HG02642 (cell line): ENCODE data around the gene EIF4ENIF1.
A peak's percentile ranks its signal among the peaks of the same experiment; 100 is the strongest.
"Not testable (repeated sequence)": the region's sequence is repeated elsewhere in the genome, so short reads cannot be mapped to it uniquely, and the experiment has no call there.

Experiments
- ATAC-seq: cut with Tn5 transposase; IDR thresholded peaks from one replicate; pipeline ENCODE4 v1.9.1; 2021; ENCODE audit warnings: mild to moderate bottlenecking; ENCODE audit not compliant: unreplicated experiment, poor library complexity

Gene EIF4ENIF1

GRCh38 chr22:31489632-31490495 is at the start of gene EIF4ENIF1:
Gene EIF4ENIF1, minus strand, starts transcription at chr22:31489842. Its CDS starts 1,124 bp downstream, at chr22:31488718.
- ATAC-seq = peak; percentile 53

GRCh38 chr22:31538815-31539214 is 49.2 kb upstream of the EIF4ENIF1 start:
- ATAC-seq = no peak

DNA sequence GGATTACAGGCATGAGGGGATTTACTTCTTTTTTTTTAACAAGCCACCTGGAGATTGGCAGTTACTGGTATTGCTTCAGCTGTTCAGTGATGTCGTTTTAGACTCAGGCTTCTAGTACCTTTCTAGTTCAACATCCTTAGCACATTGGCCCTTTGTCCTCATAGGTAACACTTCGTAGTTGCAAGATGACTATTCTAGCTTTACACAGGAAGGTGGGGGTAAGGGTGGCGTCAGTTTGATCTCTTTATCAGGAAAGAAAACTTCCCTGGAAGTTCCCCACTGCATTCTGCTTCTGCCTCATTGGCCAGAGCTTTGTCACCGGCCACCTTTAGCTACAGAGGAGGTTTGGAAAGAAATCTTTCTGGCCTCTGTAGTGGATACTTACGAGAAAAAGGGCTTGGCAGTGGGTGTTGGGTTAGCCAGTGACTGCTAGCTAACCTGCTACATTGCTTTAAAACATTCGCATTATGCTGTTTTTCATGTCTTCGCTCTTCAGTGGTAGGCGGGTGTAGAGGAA is 47.4 kb upstream of the EIF4ENIF1 start:
- peak; percentile 63 for ATAC-seq

- no peak for ATAC-seq
Measured at GRCh38 chr22:31533374-31533773, 43.7 kb upstream of the EIF4ENIF1 start.

GRCh38 chr22:31532060-31532459 is 42.4 kb upstream of the EIF4ENIF1 start:
- no peak for ATAC-seq

- ATAC-seq = no peak
Measured at GRCh38 chr22:31530823-31531195, 41.2 kb upstream of the EIF4ENIF1 start.

- no peak for ATAC-seq
Measured at GRCh38 chr22:31526270-31526669, 36.6 kb upstream of the EIF4ENIF1 start.

DNA sequence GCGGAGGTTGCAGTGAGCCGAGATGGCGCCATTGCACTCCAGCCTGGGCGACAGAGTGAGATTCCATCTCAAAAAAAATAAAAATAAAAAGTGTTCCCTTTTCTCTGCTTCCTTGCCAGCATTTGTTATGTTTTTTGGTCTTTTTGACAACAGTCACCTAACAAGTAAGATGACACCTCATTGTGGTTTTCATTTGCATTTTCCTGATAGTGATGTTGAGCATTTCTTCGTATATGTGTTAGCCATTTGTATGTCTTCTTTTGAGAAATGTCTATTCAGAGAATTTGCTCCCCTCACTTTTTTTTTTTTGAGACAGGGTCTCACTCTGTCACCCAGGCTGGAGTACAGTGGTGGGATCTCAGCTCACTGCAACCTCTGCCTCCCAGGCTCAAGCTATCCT is 34.5 kb upstream of the EIF4ENIF1 start:
- ATAC-seq = not testable (repeated sequence)

GRCh38 chr22:31520051-31520450 is 30.4 kb upstream of the EIF4ENIF1 start:
- ATAC-seq = no peak

DNA sequence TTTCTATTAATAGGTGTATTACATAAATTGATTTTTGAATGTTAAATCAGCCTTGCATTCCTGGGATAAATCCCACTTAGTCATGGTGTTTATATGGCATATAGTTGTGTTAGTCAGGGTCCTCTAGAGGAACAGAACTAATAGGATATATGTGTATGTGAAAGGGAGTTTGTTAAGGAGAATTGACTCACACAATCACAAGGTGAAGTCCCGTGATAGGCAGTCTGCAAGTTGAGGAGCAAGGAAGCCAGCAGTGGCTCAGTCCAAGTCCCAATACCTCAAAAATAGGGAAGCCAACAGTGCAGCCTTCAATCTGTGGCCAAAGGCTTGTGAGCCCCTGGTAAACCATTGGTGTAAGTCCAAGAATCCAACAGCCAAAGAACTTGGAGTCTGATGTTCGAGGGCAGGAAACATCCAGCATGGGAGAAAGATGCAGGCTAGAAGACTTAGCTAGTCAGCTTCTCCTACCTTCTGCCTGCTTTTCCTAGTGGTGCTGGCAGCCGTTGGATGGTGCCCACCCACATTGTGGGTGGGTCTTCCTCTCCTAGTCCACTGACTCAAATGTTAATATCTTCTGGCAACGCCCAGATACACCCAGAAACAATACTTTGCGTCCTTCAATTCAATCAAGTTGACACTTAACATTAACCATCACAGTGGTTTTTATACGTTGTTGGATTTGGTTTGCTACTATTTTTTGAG is 19.6 kb upstream of the EIF4ENIF1 start:
- ATAC-seq = no peak

- ATAC-seq = no peak
Measured at GRCh38 chr22:31508536-31508935, 18.9 kb upstream of the EIF4ENIF1 start.

GRCh38 chr22:31507517-31507916 is 17.9 kb upstream of the EIF4ENIF1 start:
- ATAC-seq = not testable (repeated sequence)

DNA sequence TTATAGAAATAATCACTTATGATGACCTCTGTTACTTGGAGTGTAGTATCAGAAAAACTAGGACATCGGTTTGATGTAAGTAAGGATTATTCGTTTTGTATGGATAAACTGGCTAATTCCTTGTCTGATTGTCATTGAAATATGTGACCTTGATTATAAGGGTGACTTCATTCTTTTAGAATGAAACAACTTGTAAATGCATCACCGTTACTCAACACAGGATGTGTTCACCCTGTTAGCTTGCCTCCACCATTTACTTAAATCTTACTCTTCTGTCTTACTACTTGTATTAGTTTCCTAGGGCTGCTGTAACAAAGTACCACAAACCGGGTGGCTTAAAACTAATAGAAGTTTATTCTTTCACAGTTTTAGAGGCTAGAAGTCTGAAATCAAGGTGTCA is 14.6 kb upstream of the EIF4ENIF1 start:
- ATAC-seq = no peak

GRCh38 chr22:31503211-31503964 is 13.7 kb upstream of the EIF4ENIF1 start:
- no peak for ATAC-seq

GRCh38 chr22:31501738-31502137 is 12.1 kb upstream of the EIF4ENIF1 start:
- no peak for ATAC-seq

- ATAC-seq = no peak
Measured at GRCh38 chr22:31497148-31497938, 7.7 kb upstream of the EIF4ENIF1 start.

- peak; percentile 22 for ATAC-seq
Measured at GRCh38 chr22:31496735-31497146, 7.1 kb upstream of the EIF4ENIF1 start.

DNA sequence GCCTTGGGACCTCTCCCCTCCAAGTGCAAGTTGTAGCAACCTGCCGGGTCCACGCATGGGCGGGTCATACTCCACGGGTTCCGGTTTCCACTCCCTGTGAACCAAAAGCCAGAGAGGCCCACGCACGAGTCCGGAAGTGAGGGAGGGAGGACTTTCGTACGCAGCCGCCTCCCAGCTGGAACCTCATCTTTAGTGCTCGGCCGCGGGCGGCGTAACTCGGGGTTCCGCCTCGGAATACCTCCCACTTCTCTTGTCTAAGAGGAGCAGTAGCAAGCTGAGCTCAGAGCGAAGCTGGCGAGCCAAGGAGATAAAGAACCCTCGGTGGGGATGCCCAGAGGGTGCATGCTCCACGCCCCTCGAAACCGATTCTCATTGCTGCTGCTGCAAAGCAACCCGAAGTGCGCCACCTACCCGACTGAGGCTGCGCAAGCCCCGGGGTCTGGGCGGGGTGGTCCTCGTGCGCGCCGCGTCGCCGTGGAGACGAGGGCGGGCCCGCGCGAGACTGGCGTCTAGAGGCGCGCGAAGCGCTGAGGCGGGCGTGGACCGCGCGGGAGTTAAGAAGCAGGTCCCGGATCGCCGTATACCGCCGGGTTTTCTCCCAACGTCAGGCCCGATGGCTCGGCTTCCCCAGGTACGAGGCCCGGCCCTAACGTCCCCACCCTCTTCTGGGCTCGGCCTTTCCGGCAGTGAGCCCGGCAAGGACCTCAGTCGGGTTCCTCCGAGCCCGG is 6.5 kb upstream of the EIF4ENIF1 start, which contains the start of gene SFI1:
SFI1 (plus strand) TSS at position 530 of the 728 bp plus-strand sequence. CDS start 11,749 bp downstream, outside the sequence.
- ATAC-seq = peak; percentile 75

- ATAC-seq = no peak
Measured at GRCh38 chr22:31495343-31495742, 5.7 kb upstream of the EIF4ENIF1 start.
